AG08395 (cell line): Measurements from ENCODE around the gene STUM.
"Not testable (repeated sequence)": the region's sequence is repeated elsewhere in the genome, so short reads cannot be mapped to it uniquely, and the experiment has no call there.

Experiments
- DNase-seq: peaks from one replicate; pipeline ENCODE4 v3.0.0; 2012; ENCODE audit warnings: mixed read lengths, low spot score

Gene STUM

DNA sequence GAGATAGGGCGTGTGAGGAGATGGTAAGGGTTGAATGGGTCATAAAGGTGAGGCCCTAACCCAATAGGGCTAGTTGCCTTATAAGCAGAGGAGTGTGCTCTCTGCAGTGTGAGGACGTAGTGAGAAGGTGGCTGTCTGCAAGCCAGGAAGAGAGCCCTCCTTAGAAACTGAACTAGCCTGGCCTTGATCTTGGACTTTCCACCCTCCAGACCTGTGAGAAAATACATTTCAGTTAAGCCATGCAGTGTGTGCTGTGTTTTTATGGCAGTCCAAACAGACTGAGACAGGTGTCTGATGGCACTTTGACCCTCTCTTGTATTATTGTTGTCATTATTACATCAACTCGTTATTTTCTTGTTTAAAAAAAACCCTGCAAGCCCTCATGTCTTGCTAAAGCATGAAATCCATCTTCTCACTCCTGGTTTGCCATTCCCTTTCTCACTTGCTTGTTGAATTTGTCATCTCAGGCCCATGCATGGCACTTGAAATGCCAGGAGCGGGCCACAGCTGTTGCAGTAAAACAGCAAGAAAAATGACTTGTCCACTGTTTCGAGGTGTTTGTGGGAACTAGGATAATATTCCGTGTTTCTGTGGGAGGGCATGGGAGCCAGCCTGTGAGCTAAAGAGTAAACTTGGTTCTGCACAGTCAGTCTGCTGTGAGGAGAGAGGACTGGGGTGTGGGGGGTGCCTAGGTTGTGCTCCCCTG is 78.6 kb downstream of the STUM start:
- no peak for DNase-seq

DNA sequence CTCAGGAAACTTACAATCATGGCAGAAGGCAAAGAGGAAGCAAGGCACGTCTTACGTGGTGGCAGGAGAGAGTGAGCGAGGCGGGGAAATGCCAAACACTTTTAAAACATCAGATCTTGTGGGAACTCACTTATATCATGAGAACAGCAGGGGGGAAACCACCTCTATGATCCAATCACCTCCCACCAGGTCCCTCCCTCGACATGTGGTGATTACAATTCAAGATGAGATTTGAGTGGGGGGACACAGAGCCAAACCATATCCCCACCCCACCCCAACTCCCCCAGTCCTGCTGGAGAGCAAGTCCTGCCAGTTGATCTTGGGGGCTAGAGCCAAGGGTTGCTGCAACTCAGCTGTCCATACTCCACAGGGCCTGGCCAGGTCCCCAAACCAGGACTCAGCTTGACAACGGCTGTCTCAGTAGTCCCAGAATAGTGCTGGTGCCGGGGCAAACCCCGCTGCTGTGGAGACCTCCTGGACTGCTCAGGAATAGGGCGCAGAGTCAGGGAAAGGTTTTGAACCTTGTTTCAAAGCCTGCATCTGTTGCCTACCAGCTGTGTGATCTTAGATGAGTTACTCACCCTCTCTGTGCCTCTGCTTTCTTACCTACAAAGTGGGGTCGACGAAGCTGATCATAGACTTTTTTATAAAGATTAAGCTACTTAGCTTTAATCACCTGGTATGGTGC is 79.5 kb downstream of the STUM start:
- DNase-seq = no peak

DNA sequence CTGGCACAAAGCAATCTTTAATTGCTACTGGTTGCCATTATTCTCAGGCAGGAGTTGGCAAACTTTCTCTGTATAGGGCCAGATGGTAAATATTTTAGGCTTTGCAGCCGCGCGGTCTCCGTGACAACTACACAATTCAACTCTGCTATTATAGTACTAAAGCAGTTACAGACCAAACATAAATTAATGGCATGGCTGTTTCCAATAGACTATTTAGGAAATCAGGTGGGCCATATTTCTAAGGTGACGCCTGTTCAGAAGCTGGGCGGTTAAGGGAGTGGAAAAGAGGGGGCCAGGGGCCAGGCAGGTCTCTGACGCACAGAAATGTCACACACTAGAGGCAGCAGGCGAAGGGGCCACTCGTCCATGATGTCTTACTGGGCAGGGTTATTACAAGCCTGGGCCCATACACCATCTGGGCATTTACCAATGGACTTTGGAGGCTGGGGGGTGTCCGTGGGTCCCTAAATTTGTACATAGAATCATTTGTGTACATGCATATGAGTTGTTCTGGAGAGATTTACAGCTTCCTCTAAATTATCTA is 80.1 kb downstream of the STUM start:
- no peak for DNase-seq

DNA sequence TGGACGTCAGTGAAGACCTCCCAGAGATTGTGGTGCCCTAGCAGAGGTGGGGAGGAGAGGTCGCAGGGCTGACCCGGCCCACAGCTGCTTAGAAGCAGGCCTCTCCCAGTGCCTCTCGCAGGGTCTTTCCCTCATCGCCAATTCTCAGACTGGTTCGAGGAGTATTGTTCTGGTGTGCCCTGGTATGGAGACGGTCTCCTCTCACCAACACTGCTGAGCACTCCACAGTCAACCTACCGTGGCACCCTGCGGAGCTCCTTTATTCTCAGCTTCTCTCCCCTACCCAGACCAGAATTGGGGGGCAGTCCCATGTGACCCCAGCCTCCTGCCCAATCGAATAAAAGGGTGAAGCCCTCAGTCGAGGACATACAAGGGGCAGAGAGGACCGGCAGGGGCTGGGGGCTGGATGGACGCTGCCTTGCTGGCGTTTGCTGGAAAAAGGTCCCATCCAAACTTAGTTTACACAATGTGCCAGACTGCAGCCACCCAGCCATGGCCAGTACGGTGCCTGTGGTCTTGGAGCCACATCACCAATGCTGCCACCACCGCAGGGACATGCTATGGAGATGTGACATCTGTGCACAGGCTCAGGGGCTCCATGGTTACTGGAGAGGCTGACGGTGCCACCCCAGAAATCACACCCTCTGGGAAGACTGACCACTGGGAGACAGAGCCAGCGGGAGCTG is 80.8 kb downstream of the STUM start:
- no peak for DNase-seq

DNA sequence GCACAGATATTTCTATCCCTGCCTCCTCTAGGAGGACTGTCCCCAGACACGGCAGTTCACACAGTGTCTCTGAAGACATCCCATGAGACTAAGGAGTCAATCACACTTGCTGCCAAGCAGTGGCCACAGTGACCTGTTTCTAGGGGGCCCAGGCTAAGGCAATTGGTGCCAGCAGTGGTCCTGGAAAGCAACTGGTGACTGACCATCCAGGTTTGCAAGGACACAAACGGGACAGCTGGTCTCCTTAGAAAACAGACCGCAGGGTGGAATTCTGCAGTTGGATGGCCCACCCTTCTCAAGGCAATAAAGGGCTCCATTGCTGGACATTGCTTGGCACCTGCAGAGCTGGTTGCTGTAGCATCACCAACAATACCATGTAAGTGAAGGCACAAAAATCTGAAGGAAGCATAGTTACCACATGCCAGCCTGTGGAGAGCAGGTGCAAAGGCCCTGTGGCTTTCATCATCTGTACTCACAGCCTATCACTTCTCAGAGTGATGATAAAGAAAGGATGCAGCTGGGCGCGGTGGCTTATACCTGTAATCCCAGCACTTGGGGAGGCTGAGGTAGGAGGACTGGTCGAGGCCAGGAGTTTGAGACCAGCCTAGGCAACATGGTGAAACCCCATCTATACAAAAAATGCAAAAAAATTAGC is 81.5 kb downstream of the STUM start:
- no peak for DNase-seq

DNA sequence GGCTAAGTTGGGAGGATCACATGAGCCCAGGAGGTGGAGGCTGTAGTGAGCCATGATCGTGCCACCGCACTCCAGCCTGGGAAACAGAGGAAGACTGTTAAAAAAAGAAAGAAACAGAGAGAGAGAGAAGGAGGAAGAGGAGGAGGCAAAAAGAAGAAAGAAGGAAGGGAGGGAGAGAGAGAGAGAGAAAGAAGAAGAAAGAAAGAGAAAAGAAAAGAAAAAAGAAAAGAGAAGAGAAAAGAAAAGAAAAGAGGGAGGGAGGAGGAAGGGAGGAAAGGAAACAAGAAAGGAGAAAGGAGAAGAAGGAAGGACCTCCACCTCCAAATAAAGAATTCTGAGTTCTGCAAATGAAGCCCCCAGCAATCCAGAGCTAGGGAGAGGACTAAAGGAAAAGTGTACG is 82.0 kb downstream of the STUM start:
- DNase-seq = no peak

DNA sequence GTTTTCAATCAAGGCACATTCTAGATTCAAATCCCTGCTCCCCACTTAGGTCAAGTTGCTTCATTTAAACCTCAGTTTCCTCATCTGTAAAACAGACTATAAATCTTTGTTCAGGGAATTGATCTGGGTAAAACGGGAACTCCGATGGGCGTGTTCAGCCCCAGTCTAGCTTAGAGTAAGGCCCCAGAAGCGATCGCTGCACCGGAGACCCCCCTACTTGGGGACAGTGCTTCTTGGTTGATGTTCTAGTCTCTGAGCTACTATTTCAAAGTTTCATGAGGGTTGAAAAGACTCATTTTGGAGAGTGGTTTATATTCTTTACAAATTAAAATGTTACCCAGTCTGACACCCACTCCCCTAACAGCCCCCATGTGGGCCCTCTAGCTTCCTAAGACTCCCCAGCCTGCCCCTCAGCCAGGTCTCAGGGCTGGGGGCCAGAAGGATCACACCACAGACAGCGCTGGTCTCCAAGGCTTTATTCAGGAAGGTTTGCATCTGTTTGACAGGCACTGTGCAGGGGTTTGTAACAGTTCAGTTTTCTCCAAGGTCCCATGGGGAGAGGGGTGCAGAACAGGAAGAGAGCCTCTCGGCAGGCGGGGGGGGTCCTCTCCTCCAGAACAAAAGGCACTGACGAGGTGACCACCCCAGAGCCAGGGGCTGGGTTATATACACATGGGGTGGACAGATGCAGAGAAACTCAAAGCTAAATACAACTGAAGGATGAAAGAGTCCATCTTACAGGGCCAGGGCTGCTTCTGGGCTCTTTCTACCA is 82.9 kb downstream of the STUM start:
- no peak for DNase-seq

DNA sequence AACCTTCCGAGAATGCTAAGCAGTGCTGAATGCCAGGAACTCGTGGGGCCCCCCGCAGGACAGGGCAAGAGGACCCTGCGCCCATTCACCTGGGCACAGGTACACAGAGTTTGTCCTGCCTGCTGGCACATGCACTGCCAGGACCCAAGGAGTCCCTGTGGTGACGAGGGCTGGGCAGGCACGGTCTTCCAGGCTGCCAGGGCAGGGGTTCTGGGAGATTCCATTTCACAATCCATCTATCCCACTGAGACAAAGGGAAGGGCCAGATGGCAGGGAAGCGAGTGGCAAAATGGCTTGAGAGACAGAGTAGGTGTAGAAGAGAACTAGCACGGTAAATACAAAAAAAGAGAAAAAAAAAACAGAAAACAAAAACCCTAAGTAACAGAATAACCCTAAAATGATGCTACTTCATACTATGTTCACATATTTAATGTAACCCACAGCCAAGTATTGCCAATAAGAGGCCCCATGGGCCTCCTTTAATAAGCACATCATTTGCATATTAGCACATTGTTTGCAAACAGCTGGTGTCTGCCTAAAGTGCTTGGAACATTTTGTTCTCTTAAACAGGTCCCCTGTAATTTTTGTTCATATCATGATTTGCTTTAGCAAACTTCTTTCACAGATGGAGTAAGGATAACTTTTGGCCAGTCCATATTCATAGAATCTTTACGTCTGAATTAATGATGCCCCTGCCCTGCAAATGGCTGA is 83.8 kb downstream of the STUM start:
- no peak for DNase-seq

DNA sequence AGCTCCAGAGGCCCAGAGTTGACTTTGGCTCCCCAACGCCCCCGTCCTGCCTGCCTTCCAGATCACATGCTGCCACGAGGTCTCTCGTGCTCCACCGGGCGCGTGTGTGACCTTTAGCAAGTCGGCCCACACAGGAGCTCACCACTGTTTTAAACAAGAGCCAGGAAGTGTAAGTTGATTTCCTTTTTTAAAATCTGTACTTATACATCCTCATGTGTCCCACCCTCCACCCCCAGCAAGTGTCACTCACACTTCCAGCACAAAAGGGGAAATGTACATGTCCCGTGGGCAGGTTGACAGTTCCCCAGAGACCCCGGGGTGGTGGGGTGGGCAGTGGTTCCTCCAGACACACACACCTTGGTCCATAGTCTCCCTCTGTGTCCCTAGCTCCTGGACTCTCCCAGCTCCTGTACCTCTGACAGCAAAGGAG is 84.4 kb downstream of the STUM start:
- no peak for DNase-seq

DNA sequence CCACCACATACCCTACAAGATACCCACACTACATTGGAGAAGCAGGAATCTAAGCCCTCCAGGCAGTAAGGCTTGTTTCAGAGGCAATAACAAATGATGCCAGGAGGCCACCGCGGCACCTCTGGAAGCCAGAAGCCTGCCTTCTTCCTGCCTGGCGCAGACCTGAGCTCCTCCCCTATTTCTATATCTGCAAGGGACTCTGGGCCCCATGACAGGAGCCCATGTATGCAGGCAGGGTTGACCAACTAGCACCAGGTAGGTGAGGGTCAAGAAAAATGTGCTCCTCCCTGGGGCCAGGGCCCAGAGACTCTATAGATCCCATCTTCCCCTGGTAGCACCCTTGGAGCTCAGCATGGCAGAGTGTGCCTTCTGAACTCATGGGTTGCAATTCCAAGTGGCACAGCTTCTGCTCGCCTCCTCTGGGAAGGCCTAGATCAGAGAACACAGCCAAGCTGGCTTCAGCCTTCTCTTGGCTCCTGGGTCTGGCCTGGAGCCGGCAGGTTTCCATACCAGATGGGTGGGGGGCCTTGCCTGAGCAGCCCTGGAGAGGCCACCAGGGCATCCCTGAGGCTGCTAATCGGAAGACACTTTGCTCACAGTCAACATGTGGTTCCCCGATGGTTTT is 85.1 kb downstream of the STUM start:
- no peak for DNase-seq

DNA sequence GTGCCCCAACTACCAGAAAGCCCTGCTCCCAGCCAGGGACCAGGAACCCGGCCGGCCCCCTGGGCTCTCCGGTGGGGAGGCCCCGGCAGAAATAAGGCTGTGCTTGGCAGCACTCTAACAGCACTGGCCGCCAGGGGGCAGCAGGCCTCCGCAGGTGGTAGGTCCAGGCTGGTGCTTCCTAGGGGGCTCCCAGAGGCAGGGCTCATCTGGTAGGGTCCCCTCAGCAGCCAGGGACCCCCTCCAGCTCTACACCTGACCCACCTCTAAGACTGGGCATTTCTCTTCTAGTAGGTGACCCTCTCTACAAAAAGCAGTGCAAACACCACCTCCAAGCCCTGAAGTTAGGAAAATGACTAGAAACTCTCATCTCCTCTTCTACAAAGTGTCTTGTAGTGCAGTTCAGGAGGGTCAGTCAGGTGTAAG is 85.6 kb downstream of the STUM start:
- DNase-seq = peak; percentile 78

DNA sequence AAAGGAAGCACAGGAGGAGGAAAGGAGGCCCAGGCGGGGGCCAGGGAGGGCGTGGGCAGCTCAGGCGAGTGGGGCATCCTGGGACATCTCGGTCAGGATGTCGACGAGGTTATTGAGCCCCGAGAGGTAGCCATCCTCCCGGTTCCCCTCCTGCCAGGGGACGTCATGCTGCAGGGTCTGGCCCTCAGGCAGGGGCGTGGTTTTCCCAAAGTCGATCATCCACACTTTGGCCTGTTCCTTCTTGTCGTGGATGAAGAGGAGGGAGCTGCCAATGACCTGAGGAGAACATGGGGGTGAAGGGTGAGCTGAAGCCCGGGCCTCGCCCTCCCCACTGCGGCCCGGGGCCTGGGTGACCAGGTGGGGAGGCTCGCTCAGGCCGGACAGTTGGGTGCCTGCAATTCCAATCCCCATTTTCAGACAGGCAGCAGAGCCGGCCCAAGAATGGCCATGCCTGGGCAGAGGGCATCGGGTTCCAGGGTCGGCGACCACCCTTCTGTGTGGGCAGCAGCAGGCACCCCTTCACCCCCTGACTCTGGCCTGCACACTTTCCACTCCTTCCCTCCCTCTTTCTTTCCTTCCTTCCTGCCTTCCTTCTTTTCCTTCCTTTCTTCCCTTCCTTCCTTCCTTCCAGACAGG is 86.2 kb downstream of the STUM start:
- no peak for DNase-seq

DNA sequence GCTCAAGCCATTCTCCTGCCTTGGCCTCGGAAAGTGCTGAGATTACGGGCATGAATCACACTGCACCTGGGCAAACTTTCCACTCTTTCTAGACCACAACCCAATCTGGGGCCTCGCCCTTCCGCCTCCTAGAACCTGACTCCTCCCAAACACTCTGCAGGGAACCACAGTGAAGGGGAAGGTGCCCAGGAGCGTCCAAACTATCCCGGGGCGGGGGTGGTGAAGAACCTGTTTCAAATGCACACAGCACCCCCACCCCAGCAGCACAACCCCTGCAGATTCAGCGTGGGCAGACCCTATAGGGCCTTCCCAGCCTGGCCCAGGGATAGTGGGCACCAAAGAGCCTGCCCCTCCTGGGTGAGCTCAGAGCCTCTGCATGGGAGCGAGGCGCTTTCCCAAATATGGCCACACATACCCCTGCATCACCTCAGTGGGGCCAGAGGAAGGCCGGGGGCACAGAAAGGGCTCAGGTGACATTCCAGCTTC is 86.9 kb downstream of the STUM start:
- DNase-seq = no peak

DNA sequence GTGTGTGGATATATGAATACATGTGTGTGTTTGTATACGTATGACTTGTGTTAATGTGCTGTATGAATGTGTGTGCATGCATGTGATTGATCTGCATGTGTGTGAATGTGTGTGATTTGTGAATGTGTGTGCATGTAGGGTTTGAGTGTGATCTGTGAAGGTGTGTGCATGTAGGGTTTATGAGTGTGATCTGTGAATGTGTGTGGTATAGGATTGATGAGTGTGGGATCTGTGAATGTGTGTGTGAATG is 88.2 kb downstream of the STUM start:
- no peak for DNase-seq

DNA sequence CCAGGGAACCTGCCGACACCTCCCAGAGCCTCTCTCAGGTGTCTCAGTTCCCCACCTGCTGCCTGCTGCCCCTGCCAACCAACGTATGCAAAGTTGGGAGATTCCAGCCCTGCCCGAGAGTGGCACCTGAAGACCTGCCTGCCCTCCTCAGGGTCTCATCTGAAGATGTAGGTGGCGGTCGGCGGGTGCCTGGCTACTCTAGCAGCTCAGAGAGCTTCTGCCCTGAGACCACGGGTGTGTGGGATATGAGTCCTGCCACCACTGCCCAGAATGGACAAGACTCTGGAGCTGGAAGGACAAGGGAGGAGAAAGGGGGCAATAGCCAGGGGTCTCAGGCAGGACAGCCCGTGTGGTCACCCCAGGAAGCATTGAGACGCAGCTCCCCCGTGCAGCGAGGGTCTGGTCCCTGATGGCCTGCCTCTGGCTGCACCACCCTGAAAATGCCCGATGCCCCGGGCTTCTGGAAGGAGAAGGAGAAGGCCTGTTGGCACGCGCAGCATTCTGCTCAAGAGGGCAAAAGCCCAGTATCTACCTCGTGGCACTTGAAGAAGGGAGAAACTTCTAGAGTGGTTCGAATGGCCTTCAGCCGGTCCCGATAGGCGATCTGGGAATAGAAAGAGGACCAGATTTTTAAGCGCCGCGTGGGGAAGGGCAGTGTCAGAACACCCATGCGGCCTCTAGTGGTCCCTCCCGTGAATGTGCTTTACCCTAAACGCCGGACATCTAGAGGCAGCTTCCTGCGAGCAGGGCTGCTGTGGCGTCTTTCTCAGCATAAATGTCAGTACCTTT is 88.8 kb downstream of the STUM start:
- DNase-seq = peak; percentile 61

DNA sequence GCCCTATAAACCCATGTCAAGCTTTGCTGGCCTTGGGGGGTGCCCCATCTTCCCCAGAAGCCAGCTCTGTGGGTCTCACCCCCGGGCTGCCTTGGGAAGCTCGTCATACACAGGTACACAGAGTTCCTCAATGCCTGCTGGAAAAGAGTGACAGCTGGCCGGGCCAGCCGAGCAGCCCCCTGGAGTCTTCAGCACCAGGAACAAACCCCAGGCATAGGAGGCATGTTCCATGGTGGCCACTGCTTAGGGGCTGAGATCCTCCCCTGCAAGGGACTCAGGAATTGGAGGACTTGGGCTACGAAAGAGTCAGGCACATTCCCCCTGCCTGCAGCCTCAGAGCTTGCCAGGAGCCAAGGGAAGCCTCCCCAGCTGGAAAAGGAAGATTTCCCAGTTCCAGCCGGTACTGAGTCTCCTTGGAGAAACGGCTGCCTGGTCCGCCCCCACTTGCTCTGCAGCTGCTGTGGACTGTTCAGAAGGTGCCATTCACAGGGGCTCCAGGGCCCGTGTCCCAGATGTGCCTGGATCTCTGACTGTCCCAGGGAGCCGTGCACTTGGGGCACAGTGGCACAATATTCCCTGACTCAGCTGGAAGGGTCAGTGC is 89.5 kb downstream of the STUM start:
- no peak for DNase-seq

DNA sequence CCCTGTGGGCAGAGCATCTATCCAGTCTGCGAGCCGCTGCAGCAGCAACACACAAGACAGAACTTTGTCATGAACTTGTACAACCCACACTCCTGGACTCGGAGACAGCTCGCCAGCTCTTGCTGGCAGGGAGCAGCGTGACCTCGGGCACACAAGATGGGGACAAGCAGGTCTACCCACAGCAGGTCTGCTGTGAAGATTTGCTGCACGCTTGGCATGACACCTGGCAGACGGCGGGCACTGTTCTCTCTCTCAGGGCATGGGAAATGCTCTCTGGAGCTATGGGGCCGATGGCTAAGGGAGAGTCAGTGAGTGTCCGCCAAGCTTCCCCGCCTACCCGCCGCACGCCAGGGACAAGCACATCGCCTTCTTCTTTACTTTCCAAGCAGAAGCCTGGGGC is 90.0 kb downstream of the STUM start:
- DNase-seq = no peak

DNA sequence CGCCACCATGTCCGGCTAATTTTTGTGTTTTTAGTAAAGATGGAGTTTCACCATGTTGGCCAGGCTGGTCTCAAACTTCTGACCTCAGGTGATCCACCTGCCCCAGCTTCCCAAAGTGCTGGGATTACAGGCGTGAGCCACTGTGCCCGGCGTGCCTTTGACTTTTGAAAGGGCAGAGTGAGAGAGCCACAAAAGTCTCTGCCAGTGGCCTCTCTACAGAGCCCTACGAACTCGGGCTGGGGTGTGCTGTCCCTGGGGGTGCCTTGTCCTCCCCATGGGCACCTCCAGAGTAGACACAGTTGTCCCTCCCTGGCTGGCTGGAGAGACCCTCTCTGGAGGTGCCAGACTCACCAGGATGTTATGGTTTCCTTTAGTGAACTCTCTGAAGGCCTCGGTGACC is 90.6 kb downstream of the STUM start:
- not testable (repeated sequence) for DNase-seq

DNA sequence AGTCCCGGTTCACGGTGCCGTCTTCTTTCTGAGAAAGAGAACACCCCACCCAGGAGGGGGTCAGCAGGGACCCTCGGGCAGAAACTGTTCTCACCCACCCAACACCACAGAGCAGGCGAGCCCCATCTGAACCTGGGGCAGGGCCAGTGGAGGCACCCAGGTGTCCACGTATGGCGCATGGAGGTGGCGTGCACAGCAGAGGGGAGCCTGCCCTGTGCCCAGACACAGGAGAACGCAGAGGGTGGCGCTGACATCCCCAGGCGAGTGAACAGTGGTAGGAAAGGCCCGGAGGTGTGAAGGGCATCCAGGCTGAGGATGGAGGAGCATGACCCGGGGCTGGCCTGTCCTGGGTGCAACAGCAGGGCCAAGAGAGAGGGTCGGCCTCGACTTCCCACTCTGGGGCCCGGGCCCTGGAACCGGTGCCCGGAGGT is 91.1 kb downstream of the STUM start:
- DNase-seq = no peak
